HL-60 (cell line): ENCODE data around the gene DEGS2.

Experiments used
- CTCF ChIP-seq: IDR thresholded peaks from one replicate; pipeline ENCODE4 v1.5.1; 2011; ENCODE audit warnings: low read length, control low read depth, inconsistent platforms; ENCODE audit not compliant: insufficient read depth
- GABPA ChIP-seq: IDR thresholded peaks from 2 replicates; pipeline ENCODE4 v1.6.1; 2012; ENCODE audit warnings: low read depth
- POLR2AphosphoS5 ChIP-seq: IDR thresholded peaks from 2 replicates; pipeline ENCODE4 v1.6.1; 2012; ENCODE audit warnings: low read depth

- TF ChIP-seq CTCF (no peak), GABPA (no peak), POLR2AphosphoS5 (no peak)
Measured at GRCh38 chr14:100153560-100153959, 5.9 kb downstream of the DEGS2 start.
